ENCODE data around the gene CDC42BPA.
A peak's percentile ranks its signal among the peaks of the same experiment; 100 is the strongest.

CDC42BPA gene

GRCh38 chr1:227320476-227320875, 2.2 kb upstream of the CDC42BPA start:
- Mint-ChIP-seq H3K27ac (no peak overlapping the region), H3K4me3 (no peak overlapping the region), H3K9me3 (no peaks in the 10 kb centered on the region), H3K4me1 (peaks cover 6% of the 10 kb centered on the region), H3K27me3 (peaks cover 67% of the 10 kb centered on the region)
- no peak for DNase-seq
- ATAC-seq = no peak

GRCh38 chr1:227318853-227319607, 738 bp upstream of the CDC42BPA start:
- DNase-seq (no peak), ATAC-seq (no peak)
- peak overlapping the region; percentile 74 to 83 for H3K4me3 Mint-ChIP-seq
- peak overlapping the region in 1 of 2 donors; percentile 22 for H3K27ac Mint-ChIP-seq
- H3K4me1 Mint-ChIP-seq = peaks cover 6% of the 10 kb centered on the region
- H3K27me3 Mint-ChIP-seq = peaks cover 75% of the 10 kb centered on the region
- H3K9me3 Mint-ChIP-seq = no peaks in the 10 kb centered on the region

GRCh38 chr1:227317523-227318015, 723 bp downstream of the CDC42BPA start:
- H3K27ac Mint-ChIP-seq = peak overlapping the region; percentile 6 to 95
- ATAC-seq (no peak), DNase-seq (peak in 1 of 2 donors; percentile 17)
- H3K4me1 Mint-ChIP-seq = peaks cover 6% of the 10 kb centered on the region
- H3K27me3 Mint-ChIP-seq = peaks cover 74% of the 10 kb centered on the region
- H3K4me3 Mint-ChIP-seq = peak overlapping the region; percentile 82 to 95
- no peaks in the 10 kb centered on the region for H3K9me3 Mint-ChIP-seq

- Mint-ChIP-seq H3K27ac (no peak overlapping the region), H3K27me3 (peaks cover 70% of the 10 kb centered on the region), H3K4me1 (peaks cover 6% of the 10 kb centered on the region), H3K4me3 (peak overlapping the region; percentile 37 to 95), H3K9me3 (no peaks in the 10 kb centered on the region)
- ATAC-seq (no peak), DNase-seq (no peak)
Measured at GRCh38 chr1:227317011-227317451, 1.3 kb downstream of the CDC42BPA start.

GRCh38 chr1:227316456-227316855, 1.8 kb downstream of the CDC42BPA start:
- Mint-ChIP-seq H3K4me3 (peak overlapping the region; percentile 13 to 95), H3K4me1 (peaks cover 6% of the 10 kb centered on the region), H3K27ac (no peak overlapping the region), H3K27me3 (peaks cover 70% of the 10 kb centered on the region), H3K9me3 (no peaks in the 10 kb centered on the region)
- DNase-seq (no peak), ATAC-seq (no peak)

GRCh38 chr1:227315629-227316346, 2.5 kb downstream of the CDC42BPA start:
- Mint-ChIP-seq H3K4me3 (peak overlapping the region in 1 of 2 donors; percentile 95), H3K9me3 (no peaks in the 10 kb centered on the region), H3K27me3 (peaks cover 65% of the 10 kb centered on the region), H3K4me1 (peaks cover 6% of the 10 kb centered on the region), H3K27ac (no peak overlapping the region)
- no peak for DNase-seq
- no peak for ATAC-seq

DNA sequence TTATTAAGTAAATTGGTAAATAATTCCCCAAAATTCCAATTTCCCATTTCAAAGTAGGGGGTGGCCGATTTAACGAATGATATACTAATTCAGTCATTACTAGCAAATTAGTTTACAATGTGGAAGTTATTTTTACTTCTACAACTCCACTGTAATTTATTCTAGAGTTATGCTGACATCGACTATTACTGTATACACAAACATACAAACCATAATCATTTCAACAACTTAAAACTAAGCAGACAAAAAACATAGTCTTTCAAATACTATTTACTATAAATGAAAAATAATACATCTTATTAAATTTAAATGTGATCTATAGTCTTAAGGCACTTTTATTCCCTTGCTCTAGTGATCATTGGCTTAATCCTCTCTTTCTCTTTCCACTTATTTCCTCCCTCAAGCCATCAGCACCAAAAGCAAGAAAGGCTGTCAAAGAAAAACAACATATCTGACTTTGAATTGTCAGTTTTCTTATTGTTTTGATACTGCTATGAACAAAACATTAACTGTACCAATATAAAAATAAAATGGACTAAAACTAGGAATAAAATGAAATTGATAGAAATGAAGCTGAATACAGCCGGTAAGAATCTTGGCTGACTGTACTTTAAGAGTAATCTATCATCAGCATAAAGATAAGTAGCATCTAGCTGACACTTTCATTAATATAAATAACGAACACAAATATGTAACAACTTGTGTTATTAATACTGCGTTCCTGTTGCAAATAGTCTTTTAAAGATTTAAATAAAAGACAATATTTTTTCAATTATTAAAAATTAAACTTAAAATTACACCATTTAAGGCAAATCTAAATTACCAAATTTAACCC, 4.1 kb downstream of the CDC42BPA start:
- Mint-ChIP-seq H3K27ac (no peak overlapping the region), H3K9me3 (no peaks in the 10 kb centered on the region), H3K4me3 (no peak overlapping the region), H3K4me1 (peaks cover 5% of the 10 kb centered on the region), H3K27me3 (peaks cover 57% of the 10 kb centered on the region)
- no peak for DNase-seq
- no peak for ATAC-seq

GRCh38 chr1:227312361-227313025, 5.8 kb downstream of the CDC42BPA start:
- no peaks in the 10 kb centered on the region for H3K4me1 Mint-ChIP-seq
- peaks cover 48% of the 10 kb centered on the region for H3K27me3 Mint-ChIP-seq
- H3K27ac Mint-ChIP-seq = no peak overlapping the region
- no peaks in the 10 kb centered on the region for H3K9me3 Mint-ChIP-seq
- no peak overlapping the region for H3K4me3 Mint-ChIP-seq
- no peak for ATAC-seq
- DNase-seq = no peak

GRCh38 chr1:227311389-227312001, 6.8 kb downstream of the CDC42BPA start:
- no peak for ATAC-seq
- DNase-seq = no peak
- H3K4me1 Mint-ChIP-seq = no peaks in the 10 kb centered on the region
- no peaks in the 10 kb centered on the region for H3K9me3 Mint-ChIP-seq
- no peak overlapping the region for H3K27ac Mint-ChIP-seq
- peaks cover 38% of the 10 kb centered on the region for H3K27me3 Mint-ChIP-seq
- H3K4me3 Mint-ChIP-seq = no peak overlapping the region

DNA sequence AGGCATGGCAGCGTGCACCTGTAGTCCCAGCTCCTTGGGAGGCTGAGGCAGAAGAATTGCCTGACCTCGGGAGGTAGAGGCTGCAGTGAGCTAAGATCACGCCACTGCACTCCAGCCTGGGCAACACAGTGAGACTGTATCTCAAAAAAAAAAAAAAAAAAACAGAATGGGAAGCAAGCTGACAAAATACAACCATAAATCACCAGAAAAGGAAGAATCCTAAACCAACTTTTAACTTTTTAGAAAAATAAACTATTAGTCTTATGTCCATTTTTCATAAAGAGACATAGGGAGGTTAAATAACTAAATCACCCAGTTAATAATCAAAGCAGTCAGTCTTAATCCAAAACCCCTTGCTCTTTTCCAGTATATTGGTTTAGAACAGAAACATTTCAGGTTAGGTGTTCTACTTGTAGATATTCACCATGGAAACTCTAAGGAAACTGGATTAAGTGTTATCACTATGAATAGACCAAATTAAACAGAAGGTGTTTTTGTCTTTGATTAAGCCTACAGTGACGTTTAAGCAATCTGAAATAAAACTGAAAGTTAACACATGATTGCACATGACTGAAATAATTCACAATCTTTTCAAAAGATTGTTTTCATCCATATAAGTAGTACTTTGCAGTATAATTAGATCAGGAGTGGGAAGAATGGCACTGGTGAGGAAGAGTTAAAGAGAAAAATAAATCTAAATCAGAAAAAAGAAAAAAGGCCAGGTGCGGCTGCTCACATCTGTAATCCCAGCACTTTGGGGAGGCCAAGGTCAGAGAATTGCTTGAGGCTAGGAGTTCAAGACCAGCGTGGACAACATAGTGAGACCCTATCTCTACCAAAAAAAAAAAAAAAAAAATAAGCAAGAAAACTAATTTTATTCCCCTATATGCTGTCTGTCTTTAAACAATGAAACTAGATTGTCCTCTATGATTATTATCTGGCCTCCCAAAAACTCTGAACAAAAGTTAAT, 9.6 kb downstream of the CDC42BPA start:
- DNase-seq = no peak
- no peak for ATAC-seq
- H3K4me1 Mint-ChIP-seq = no peaks in the 10 kb centered on the region
- H3K9me3 Mint-ChIP-seq = no peaks in the 10 kb centered on the region
- no peak overlapping the region for H3K27ac Mint-ChIP-seq
- H3K4me3 Mint-ChIP-seq = no peak overlapping the region
- peaks cover 16% of the 10 kb centered on the region for H3K27me3 Mint-ChIP-seq

DNA sequence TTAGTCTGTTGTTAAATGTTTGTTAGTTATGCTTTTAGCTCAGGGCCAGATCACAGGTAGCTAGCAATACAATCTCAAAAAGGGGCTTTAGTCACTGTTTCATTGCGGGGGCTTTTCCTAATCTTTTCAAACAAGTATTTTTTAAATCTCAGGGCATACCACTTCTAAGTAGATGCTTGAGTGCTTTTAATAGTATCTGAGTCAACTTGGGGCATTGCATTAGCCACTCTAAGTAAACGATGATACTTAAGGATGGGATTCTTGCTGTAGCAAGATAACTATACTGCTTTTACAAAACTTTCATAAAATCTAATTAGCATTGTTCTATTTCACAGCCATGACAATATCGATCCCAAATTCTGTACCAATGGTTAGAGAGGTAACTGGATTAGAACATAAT, 11.6 kb downstream of the CDC42BPA start:
- Mint-ChIP-seq H3K4me1 (no peaks in the 10 kb centered on the region), H3K27ac (no peak overlapping the region), H3K27me3 (peaks cover 12% of the 10 kb centered on the region), H3K9me3 (no peaks in the 10 kb centered on the region), H3K4me3 (no peak overlapping the region)
- ATAC-seq (no peak), DNase-seq (no peak)

- peaks cover 7% of the 10 kb centered on the region for H3K27me3 Mint-ChIP-seq
- ATAC-seq = no peak
Measured at GRCh38 chr1:227305894-227306626, 12.2 kb downstream of the CDC42BPA start.

GRCh38 chr1:227304665-227305064, 13.6 kb downstream of the CDC42BPA start:
- Mint-ChIP-seq H3K27me3 (no peaks in the 10 kb centered on the region), H3K4me1 (no peaks in the 10 kb centered on the region), H3K9me3 (no peaks in the 10 kb centered on the region), H3K27ac (no peak overlapping the region), H3K4me3 (no peak overlapping the region)
- DNase-seq = no peak
- no peak for ATAC-seq

More at GRCh38 chr1:227305894-227306626, 12.2 kb downstream of the CDC42BPA start:
- no peaks in the 10 kb centered on the region for H3K4me1 Mint-ChIP-seq
- H3K9me3 Mint-ChIP-seq = no peaks in the 10 kb centered on the region
- H3K27ac Mint-ChIP-seq = no peak overlapping the region
- DNase-seq = no peak
- H3K4me3 Mint-ChIP-seq = no peak overlapping the region

Data from stimulated activated naive CD8-positive, alpha-beta T cell treated with anti-CD3 and anti-CD28 coated beads, Interleukin-15, amount 100 ng/mL, for 72 hours (primary cell).